IPS-18a (cell line): Measurements from ENCODE around the gene NIP7.
"Not testable (repeated sequence)": the region's sequence is repeated elsewhere in the genome, so short reads cannot be mapped to it uniquely, and the experiment has no call there.

ENCODE experiments used
- H3K27ac ChIP-seq: one replicate; pipeline ENCODE4 v1.5.1; 2013; ENCODE audit warnings: low read length
- H3K27me3 ChIP-seq: one replicate; pipeline ENCODE4 v1.6.1; 2013; ENCODE audit warnings: mild to moderate bottlenecking, low read length; ENCODE audit not compliant: control insufficient read depth, insufficient read depth
- H3K36me3 ChIP-seq: one replicate; pipeline ENCODE4 v1.6.1; 2013; ENCODE audit warnings: low read depth, low read length; ENCODE audit not compliant: control insufficient read depth
- H3K4me1 ChIP-seq: one replicate; pipeline ENCODE4 v1.6.1; 2013; ENCODE audit warnings: low read depth, low read length; ENCODE audit not compliant: control insufficient read depth
- H3K4me3 ChIP-seq: one replicate; pipeline ENCODE4 v1.5.1; 2013; ENCODE audit warnings: low read length
- H3K9ac ChIP-seq: one replicate; pipeline ENCODE4 v1.6.1; 2013; ENCODE audit warnings: mild to moderate bottlenecking, low read length, moderate library complexity
- H3K9me3 ChIP-seq: one replicate; pipeline ENCODE4 v1.6.1; 2013; ENCODE audit warnings: low read depth, low read length; ENCODE audit not compliant: control insufficient read depth

The NIP7 gene

DNA sequence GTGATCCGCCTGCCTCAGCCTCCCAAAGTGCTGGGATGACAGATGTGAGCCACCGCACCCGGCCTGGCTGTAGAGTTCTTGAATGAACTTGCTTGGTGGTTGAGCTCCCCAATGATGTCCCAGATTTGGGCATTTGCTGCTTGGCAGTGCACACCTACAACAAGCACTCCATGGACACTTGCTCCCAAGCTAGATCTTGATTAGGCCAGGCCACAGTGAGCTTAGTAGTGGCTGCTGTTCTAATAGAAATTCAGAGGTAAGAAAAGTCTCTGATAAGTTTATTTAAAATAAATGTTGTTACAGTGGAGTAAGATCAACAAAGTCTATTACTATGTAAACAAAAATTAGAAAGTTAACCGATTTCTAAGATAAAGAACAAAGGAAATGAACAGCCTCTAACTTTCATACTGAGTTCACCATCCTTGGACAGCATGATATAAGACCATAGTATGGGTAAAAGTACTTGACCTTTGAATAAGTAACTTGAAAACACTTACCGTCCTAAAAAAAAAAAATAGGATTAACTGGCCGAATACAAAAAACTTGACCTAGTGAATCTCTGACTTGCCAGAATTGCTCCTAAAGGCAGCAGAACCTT, 11.1 kb downstream of the NIP7 start:
- H3K36me3 ChIP-seq = peaks cover 4% of the 10 kb centered on the region
- H3K9ac ChIP-seq = no peak overlapping the region
- H3K9me3 ChIP-seq = no peaks in the 10 kb centered on the region
- no peaks in the 10 kb centered on the region for H3K4me1 ChIP-seq
- H3K27me3 ChIP-seq = no peaks in the 10 kb centered on the region
- no peak overlapping the region for H3K4me3 ChIP-seq
- H3K27ac ChIP-seq = no peak overlapping the region

GRCh38 chr16:69351309-69352027, 11.9 kb downstream of the NIP7 start, which contains the start of gene TMED6:
Gene TMED6 (minus strand): TSS chr16:69351786. CDS start chr16:69351753, 33 bp downstream.
- no peaks in the 10 kb centered on the region for H3K4me1 ChIP-seq
- no peak within 1 kb of the TSS for H3K27ac ChIP-seq
- H3K4me3 ChIP-seq = no peak within 1 kb of the TSS
- H3K9ac ChIP-seq = no peak within 1 kb of the TSS
- no peaks in the 10 kb centered on the region for H3K27me3 ChIP-seq
- no peaks in the 10 kb centered on the region for H3K9me3 ChIP-seq
- H3K36me3 ChIP-seq = no peaks in the 10 kb centered on the region

DNA sequence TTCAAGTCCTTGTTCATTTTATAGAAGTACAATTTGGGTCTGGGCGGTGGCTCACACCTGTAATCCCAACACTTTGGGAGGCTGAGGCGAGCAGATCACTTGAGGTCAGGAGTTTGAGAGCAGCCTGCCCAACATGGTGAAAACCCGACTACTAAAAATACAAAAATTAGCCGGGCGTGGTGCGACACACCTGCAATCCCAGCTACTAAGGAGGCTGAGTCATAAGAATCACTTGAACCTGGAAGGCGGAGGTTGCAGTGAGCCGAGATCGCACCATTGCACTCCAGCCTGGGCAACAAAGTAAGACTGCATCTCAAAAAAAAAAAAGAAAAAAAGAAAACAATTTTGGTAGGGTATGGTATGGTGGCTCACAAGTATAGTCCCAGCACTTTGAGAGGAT, 20.5 kb downstream of the NIP7 start:
- not testable (repeated sequence) for H3K4me1 ChIP-seq, H3K4me3 ChIP-seq, H3K9me3 ChIP-seq, H3K36me3 ChIP-seq, H3K9ac ChIP-seq, H3K27ac ChIP-seq, H3K27me3 ChIP-seq

GRCh38 chr16:69363281-69363717, 23.7 kb downstream of the NIP7 start:
- Histone ChIP-seq H3K27ac (no peak overlapping the region), H3K9me3 (no peaks in the 10 kb centered on the region), H3K4me1 (no peaks in the 10 kb centered on the region), H3K36me3 (peaks cover 34% of the 10 kb centered on the region), H3K27me3 (no peaks in the 10 kb centered on the region), H3K4me3 (no peak overlapping the region), H3K9ac (no peak overlapping the region)

- no peaks in the 10 kb centered on the region for H3K4me1 ChIP-seq
- no peak overlapping the region for H3K9ac ChIP-seq
- H3K27me3 ChIP-seq = no peaks in the 10 kb centered on the region
- no peak overlapping the region for H3K27ac ChIP-seq
- peaks cover 41% of the 10 kb centered on the region for H3K36me3 ChIP-seq
- H3K9me3 ChIP-seq = no peaks in the 10 kb centered on the region
- H3K4me3 ChIP-seq = no peak overlapping the region
These were observed 24.5 kb downstream of the NIP7 start for GRCh38 chr16:69364088-69364487.

DNA sequence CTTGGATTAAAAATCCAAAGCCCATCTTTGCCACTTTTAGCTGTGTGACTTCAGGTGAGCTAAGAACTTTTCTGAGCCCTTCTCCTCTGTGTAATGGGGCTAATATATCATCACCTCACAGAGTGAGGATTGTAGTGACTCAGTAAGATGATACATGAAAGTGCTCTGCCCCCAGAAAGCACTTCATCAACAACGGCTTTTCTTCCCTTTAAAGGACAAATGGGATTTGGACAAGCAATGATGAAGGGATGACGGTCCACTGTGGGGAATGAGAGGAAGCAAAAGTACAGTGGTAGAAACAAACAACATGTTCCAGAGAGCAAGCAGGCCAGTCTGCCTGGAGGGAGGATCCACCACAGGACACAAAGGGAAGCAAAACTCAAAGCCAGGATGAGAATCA, 26.3 kb downstream of the NIP7 start:
- H3K27ac ChIP-seq = no peak overlapping the region
- no peaks in the 10 kb centered on the region for H3K27me3 ChIP-seq
- no peaks in the 10 kb centered on the region for H3K9me3 ChIP-seq
- H3K36me3 ChIP-seq = peaks cover 53% of the 10 kb centered on the region
- H3K4me3 ChIP-seq = no peak overlapping the region
- no peaks in the 10 kb centered on the region for H3K4me1 ChIP-seq
- no peak overlapping the region for H3K9ac ChIP-seq

- H3K36me3 ChIP-seq = peaks cover 55% of the 10 kb centered on the region
- no peaks in the 10 kb centered on the region for H3K4me1 ChIP-seq
- no peak overlapping the region for H3K27ac ChIP-seq
- no peak overlapping the region for H3K9ac ChIP-seq
- no peak overlapping the region for H3K4me3 ChIP-seq
- no peaks in the 10 kb centered on the region for H3K27me3 ChIP-seq
- H3K9me3 ChIP-seq = no peaks in the 10 kb centered on the region
These were observed 26.9 kb downstream of the NIP7 start for GRCh38 chr16:69366431-69366830.

GRCh38 chr16:69367980-69368379, 28.4 kb downstream of the NIP7 start:
- no peak overlapping the region for H3K9ac ChIP-seq
- no peaks in the 10 kb centered on the region for H3K27me3 ChIP-seq
- H3K27ac ChIP-seq = no peak overlapping the region
- no peaks in the 10 kb centered on the region for H3K4me1 ChIP-seq
- H3K9me3 ChIP-seq = no peaks in the 10 kb centered on the region
- H3K36me3 ChIP-seq = peaks cover 66% of the 10 kb centered on the region
- H3K4me3 ChIP-seq = no peak overlapping the region

- H3K4me3 ChIP-seq = no peak overlapping the region
- no peaks in the 10 kb centered on the region for H3K4me1 ChIP-seq
- H3K36me3 ChIP-seq = peaks cover 66% of the 10 kb centered on the region
- no peak overlapping the region for H3K27ac ChIP-seq
- H3K9ac ChIP-seq = no peak overlapping the region
- H3K9me3 ChIP-seq = no peaks in the 10 kb centered on the region
- no peaks in the 10 kb centered on the region for H3K27me3 ChIP-seq
These were observed 29.3 kb downstream of the NIP7 start for GRCh38 chr16:69368866-69369265.

GRCh38 chr16:69371564-69371963, 32.0 kb downstream of the NIP7 start:
- Histone ChIP-seq H3K36me3 (peaks cover 58% of the 10 kb centered on the region), H3K9ac (no peak overlapping the region), H3K27ac (no peak overlapping the region), H3K9me3 (no peaks in the 10 kb centered on the region), H3K27me3 (no peaks in the 10 kb centered on the region), H3K4me1 (no peaks in the 10 kb centered on the region), H3K4me3 (no peak overlapping the region)

GRCh38 chr16:69373019-69373418, 33.4 kb downstream of the NIP7 start:
- no peak overlapping the region for H3K4me3 ChIP-seq
- H3K9me3 ChIP-seq = no peaks in the 10 kb centered on the region
- peaks cover 47% of the 10 kb centered on the region for H3K36me3 ChIP-seq
- no peaks in the 10 kb centered on the region for H3K27me3 ChIP-seq
- no peaks in the 10 kb centered on the region for H3K4me1 ChIP-seq
- H3K9ac ChIP-seq = no peak overlapping the region
- H3K27ac ChIP-seq = no peak overlapping the region
